Neural cell (in vitro differentiated cells): ENCODE data around the gene TP53I11. TPM values are rescaled to one million over a fixed set of nuclear protein-coding genes. Genes with fewer than 3 reads are reported as not detected.

Experiments
- H2AFZ ChIP-seq: fragments of 200-600, 300-800 bp; sonication (generic), shearing (Covaris generic); 2 replicates; pipeline ENCODE4 v1.6.0; 2014; ENCODE audit warnings: low read depth, mild to moderate bottlenecking, antibody characterized with exemption, low read length, moderate library complexity
- H3F3A ChIP-seq: fragments of 200-600 bp; shearing (Covaris generic); 2 replicates; pipeline ENCODE4 v1.6.1; 2016; ENCODE audit warnings: mild to moderate bottlenecking, moderate library complexity, mixed read lengths, antibody characterized with exemption, low read length; ENCODE audit not compliant: insufficient read depth, poor library complexity, severe bottlenecking
- H3K27ac ChIP-seq: fragments of 200-600, 300-800 bp; sonication (generic), shearing (Covaris generic); 2 replicates; pipeline ENCODE4 v1.5.1; 2014; ENCODE audit warnings: mild to moderate bottlenecking, low read length, moderate library complexity
- H3K27me3 ChIP-seq: fragments of 300-800, 200-600 bp; sonication (generic), shearing (Covaris generic); 2 replicates; pipeline ENCODE4 v1.6.0; 2014; ENCODE audit warnings: mild to moderate bottlenecking, low read depth, low read length, moderate library complexity; ENCODE audit not compliant: insufficient read depth
- H3K36me3 ChIP-seq: fragments of 300-800, 200-600 bp; sonication (generic), shearing (Covaris generic); 2 replicates; pipeline ENCODE4 v1.5.1; 2014; ENCODE audit warnings: mild to moderate bottlenecking, antibody characterized with exemption, low read length, moderate library complexity; ENCODE audit not compliant: insufficient read depth
- H3K4me2 ChIP-seq: fragments of 300-800, 200-600 bp; sonication (generic), shearing (Covaris generic); 2 replicates; pipeline ENCODE4 v1.6.0; 2014; ENCODE audit warnings: mild to moderate bottlenecking, low read length
- H3K4me3 ChIP-seq: fragments of 300-800, 200-600 bp; sonication (generic), shearing (Covaris generic); 2 replicates; pipeline ENCODE4 v1.5.1; 2014; ENCODE audit warnings: mild to moderate bottlenecking, low read length, moderate library complexity
- H3K79me2 ChIP-seq: fragments of 200-600 bp; shearing (Covaris generic); replicated peaks from 2 replicates; pipeline ENCODE4 v1.6.0; 2014; ENCODE audit warnings: mild to moderate bottlenecking, low read length, moderate library complexity; ENCODE audit not compliant: insufficient read depth
- H3K9ac ChIP-seq: fragments of 300-800, 200-600 bp; sonication (generic), shearing (Covaris generic); 2 replicates; pipeline ENCODE4 v1.6.1; 2016; ENCODE audit warnings: mild to moderate bottlenecking, low read length, mixed read lengths
- H3K9me2 ChIP-seq: fragments of 200-600 bp; shearing (Covaris generic); 2 replicates; pipeline ENCODE4 v1.6.1; 2016; ENCODE audit warnings: mild to moderate bottlenecking, low read length, mixed read lengths; ENCODE audit not compliant: insufficient read depth
- H3K9me3 ChIP-seq: fragments of 200-600, 300-800 bp; sonication (generic), shearing (Covaris generic); 2 replicates; pipeline ENCODE4 v1.6.1; 2016; ENCODE audit warnings: mild to moderate bottlenecking, mixed run types, low read length, moderate library complexity, mixed read lengths
- H4K20me1 ChIP-seq: fragments of 200-600 bp; shearing (Covaris generic); 2 replicates; pipeline ENCODE4 v1.6.1; 2016; ENCODE audit warnings: mild to moderate bottlenecking, mixed run types; ENCODE audit not compliant: insufficient read depth
- CTCF ChIP-seq: fragments of 450-650 bp; IDR thresholded peaks from 2 replicates; pipeline ENCODE4 v1.5.1; 2014; ENCODE audit warnings: antibody characterized with exemption, mild to moderate bottlenecking, moderate library complexity; ENCODE audit not compliant: poor library complexity, severe bottlenecking
- EP300 ChIP-seq: fragments of 450-650 bp; conservative IDR thresholded peaks from 2 replicates; pipeline ENCODE4 v1.6.1; 2014; ENCODE audit warnings: antibody characterized with exemption, mild to moderate bottlenecking, moderate library complexity; ENCODE audit not compliant: poor library complexity, severe bottlenecking
- EZH2 ChIP-seq: fragments of 200-600, 300-800 bp; shearing (Covaris generic), sonication (generic); IDR thresholded peaks from 2 replicates; pipeline ENCODE4 v1.6.1; 2014; ENCODE audit warnings: antibody characterized with exemption, low read length, borderline replicate concordance, mild to moderate bottlenecking; ENCODE audit not compliant: insufficient read depth, poor library complexity, severe bottlenecking
- MXI1 ChIP-seq: fragments of 450-650 bp; conservative IDR thresholded peaks from 2 replicates; pipeline ENCODE4 v1.6.1; 2014; ENCODE audit warnings: antibody characterized with exemption, mild to moderate bottlenecking; ENCODE audit not compliant: poor library complexity, severe bottlenecking
- POLR2AphosphoS5 ChIP-seq: IDR thresholded peaks from 2 replicates; pipeline ENCODE4 v1.6.1; 2012
- RAD21 ChIP-seq: fragments of 450-650 bp; conservative IDR thresholded peaks from 2 replicates; pipeline ENCODE4 v1.6.1; 2014; ENCODE audit warnings: antibody characterized with exemption, mild to moderate bottlenecking, moderate library complexity
- REST ChIP-seq: IDR thresholded peaks from 2 replicates; pipeline ENCODE4 v1.6.1; 2012; ENCODE audit warnings: borderline replicate concordance
- SMC3 ChIP-seq: fragments of 450-650 bp; conservative IDR thresholded peaks from 2 replicates; pipeline ENCODE4 v1.6.1; 2014; ENCODE audit warnings: antibody characterized with exemption, mild to moderate bottlenecking, moderate library complexity; ENCODE audit not compliant: poor library complexity
- TAF1 ChIP-seq: IDR thresholded peaks from 2 replicates; pipeline ENCODE4 v1.6.1; 2012; ENCODE audit warnings: low read depth
- polyA plus RNA-seq: library from polyadenylated mRNA; depleted of rRNA; stranded (reverse); fragments of >200 nt; gene quantifications from 2 replicates; pipeline ENCODE4 v1.2.3, GENCODE V29; 2014

Gene TP53I11
- polyA plus RNA-seq, 1 donor from 2014 or later = 30.0 TPM

GRCh38 chr11:44903518-44903917, 47.2 kb downstream of the TP53I11 start (continued):
- no peak for TF ChIP-seq EP300

- Histone ChIP-seq H3K9ac (no peak overlapping the region), H4K20me1 (no peaks in the 10 kb centered on the region), H3K9me3 (no peaks in the 10 kb centered on the region), H3K79me2 (no peaks in the 10 kb centered on the region), H3F3A (no peaks in the 10 kb centered on the region), H3K9me2 (no peaks in the 10 kb centered on the region), H3K4me2 (no peak overlapping the region), H3K36me3 (no peaks in the 10 kb centered on the region), H2AFZ (no peak overlapping the region), H3K27ac (no peak overlapping the region), H3K27me3 (no peaks in the 10 kb centered on the region), H3K4me3 (no peak overlapping the region)
- TF ChIP-seq EP300 (no peak), REST (no peak), EZH2 (no peak), CTCF (no peak), SMC3 (no peak), POLR2AphosphoS5 (no peak), MXI1 (no peak), RAD21 (no peak), TAF1 (no peak)
Measured at GRCh38 chr11:44903035-44903434, 47.6 kb downstream of the TP53I11 start.

- H3K4me2 ChIP-seq = no peak overlapping the region
- no peak overlapping the region for H2AFZ ChIP-seq
- no peaks in the 10 kb centered on the region for H3K9me3 ChIP-seq
- H3K27ac ChIP-seq = no peak overlapping the region
- H3K36me3 ChIP-seq = no peaks in the 10 kb centered on the region
- no peaks in the 10 kb centered on the region for H3K9me2 ChIP-seq
- no peaks in the 10 kb centered on the region for H3K27me3 ChIP-seq
- H3K9ac ChIP-seq = no peak overlapping the region
- no peaks in the 10 kb centered on the region for H4K20me1 ChIP-seq
- H3K79me2 ChIP-seq = no peaks in the 10 kb centered on the region
- no peaks in the 10 kb centered on the region for H3F3A ChIP-seq
- TF ChIP-seq TAF1 (no peak), SMC3 (no peak), EZH2 (no peak), MXI1 (no peak), EP300 (no peak), POLR2AphosphoS5 (no peak), REST (no peak), CTCF (no peak), RAD21 (no peak)
- no peak overlapping the region for H3K4me3 ChIP-seq
Measured at GRCh38 chr11:44901786-44902185, 48.9 kb downstream of the TP53I11 start.
